GM23338 (cell line): ENCODE results near the gene EIF3B.

Source experiments
- EZH2 ChIP-seq: fragments of 200-600 bp; sonication (generic); IDR thresholded peaks from one replicate; pipeline ENCODE4 v1.8.0; 2017; ENCODE audit warnings: antibody characterized with exemption, mild to moderate bottlenecking, low read depth; ENCODE audit not compliant: unreplicated experiment
- EZH2phosphoT487 ChIP-seq: fragments of 200-600 bp; sonication (generic); IDR thresholded peaks from one replicate; pipeline ENCODE4 v1.8.1; 2018; ENCODE audit warnings: antibody characterized with exemption; ENCODE audit not compliant: unreplicated experiment
- POLR2AphosphoS5 ChIP-seq: IDR thresholded peaks from 2 replicates; pipeline ENCODE4 v1.6.1; 2016; ENCODE audit warnings: antibody characterized with exemption, low read depth
- REST ChIP-seq: IDR thresholded peaks from one replicate; pipeline ENCODE4 v1.6.1; 2018; ENCODE audit warnings: antibody characterized with exemption; ENCODE audit not compliant: unreplicated experiment
- ZNF331 ChIP-seq: fragments of 250-450 bp; sonication (Bioruptor Pico); IDR thresholded peaks from 2 replicates; pipeline ENCODE4 v1.5.0; 2020; ENCODE audit warnings: low read depth, mild to moderate bottlenecking, moderate library complexity
- TF ChIP-seq, protein P1 (sequence below), 2 experiments: fragments of 200-600 bp in 1 of 2; sonication (generic) in 1 of 2; conservative IDR thresholded peaks; 2 replicates each; pipeline versions ENCODE4 v1.5.1 to v1.6.1; 2016 to 2017; ENCODE audit warnings: antibody characterized with exemption in 2 of 2, low read depth in 2 of 2, mild to moderate bottlenecking in 2 of 2, moderate library complexity in 1 of 2

GRCh38 chr7:2381227-2381626, 26.6 kb downstream of the EIF3B start:
- TF ChIP-seq, protein P1, sequence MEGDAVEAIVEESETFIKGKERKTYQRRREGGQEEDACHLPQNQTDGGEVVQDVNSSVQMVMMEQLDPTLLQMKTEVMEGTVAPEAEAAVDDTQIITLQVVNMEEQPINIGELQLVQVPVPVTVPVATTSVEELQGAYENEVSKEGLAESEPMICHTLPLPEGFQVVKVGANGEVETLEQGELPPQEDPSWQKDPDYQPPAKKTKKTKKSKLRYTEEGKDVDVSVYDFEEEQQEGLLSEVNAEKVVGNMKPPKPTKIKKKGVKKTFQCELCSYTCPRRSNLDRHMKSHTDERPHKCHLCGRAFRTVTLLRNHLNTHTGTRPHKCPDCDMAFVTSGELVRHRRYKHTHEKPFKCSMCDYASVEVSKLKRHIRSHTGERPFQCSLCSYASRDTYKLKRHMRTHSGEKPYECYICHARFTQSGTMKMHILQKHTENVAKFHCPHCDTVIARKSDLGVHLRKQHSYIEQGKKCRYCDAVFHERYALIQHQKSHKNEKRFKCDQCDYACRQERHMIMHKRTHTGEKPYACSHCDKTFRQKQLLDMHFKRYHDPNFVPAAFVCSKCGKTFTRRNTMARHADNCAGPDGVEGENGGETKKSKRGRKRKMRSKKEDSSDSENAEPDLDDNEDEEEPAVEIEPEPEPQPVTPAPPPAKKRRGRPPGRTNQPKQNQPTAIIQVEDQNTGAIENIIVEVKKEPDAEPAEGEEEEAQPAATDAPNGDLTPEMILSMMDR (conservative IDR thresholded peaks at IDR 0.05; ENCODE audit: low read depth in 2 of 2): no peak
- TF ChIP-seq EZH2: no peak
- TF ChIP-seq ZNF331 (CRISPR knock-in tag): no peak
- no peak for TF ChIP-seq REST
- no peak for TF ChIP-seq POLR2AphosphoS5
- TF ChIP-seq EZH2phosphoT487: no peak
